Activated CD8-positive, alpha-beta memory T cell treated with anti-CD3 and anti-CD28 coated beads, Interleukin-2, amount 50 U/mL, for 1 hour (primary cell): ENCODE results near the gene RNF144B.

Experiments used
- DNase-seq: peaks from one replicate; pipeline ENCODE4 v3.0.0-alpha.2; 2020; ENCODE audit errors: extremely low read depth

Gene RNF144B

GRCh38 chr6:18513253-18513798, 126.2 kb downstream of the RNF144B start:
- DNase-seq = no peak

- no peak for DNase-seq
Measured at GRCh38 chr6:18514180-18514579, 127.0 kb downstream of the RNF144B start.

GRCh38 chr6:18515767-18516166, 128.6 kb downstream of the RNF144B start:
- DNase-seq = no peak
